GM19395 (cell line): ENCODE measurements around the gene PYGM.

Experiments used
- ATAC-seq: cut with Tn5 transposase; IDR thresholded peaks from one replicate; pipeline ENCODE4 v1.9.1; 2021; ENCODE audit warnings: mild to moderate bottlenecking, moderate library complexity; ENCODE audit not compliant: unreplicated experiment

Gene PYGM

DNA sequence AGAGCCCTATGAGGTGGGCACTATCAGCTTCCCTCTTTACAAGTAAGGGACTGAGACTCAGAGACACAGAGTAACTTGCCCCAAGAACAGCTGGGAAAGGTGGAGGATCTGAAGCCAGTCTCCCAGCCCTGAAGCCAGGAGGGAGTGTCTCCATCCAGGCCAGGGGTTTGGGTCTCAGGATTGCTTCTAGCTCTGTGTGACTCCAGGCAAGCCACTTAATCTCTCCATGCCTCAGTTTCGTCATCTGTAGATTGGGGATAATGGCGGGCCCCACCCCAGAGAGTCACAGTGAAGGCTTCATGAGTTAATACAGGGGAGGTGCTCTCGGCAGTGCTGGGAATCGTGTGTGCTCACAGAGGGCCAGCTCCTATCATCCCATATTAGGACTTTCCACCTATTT is 32.7 kb upstream of the PYGM start:
- ATAC-seq, result no peak

DNA sequence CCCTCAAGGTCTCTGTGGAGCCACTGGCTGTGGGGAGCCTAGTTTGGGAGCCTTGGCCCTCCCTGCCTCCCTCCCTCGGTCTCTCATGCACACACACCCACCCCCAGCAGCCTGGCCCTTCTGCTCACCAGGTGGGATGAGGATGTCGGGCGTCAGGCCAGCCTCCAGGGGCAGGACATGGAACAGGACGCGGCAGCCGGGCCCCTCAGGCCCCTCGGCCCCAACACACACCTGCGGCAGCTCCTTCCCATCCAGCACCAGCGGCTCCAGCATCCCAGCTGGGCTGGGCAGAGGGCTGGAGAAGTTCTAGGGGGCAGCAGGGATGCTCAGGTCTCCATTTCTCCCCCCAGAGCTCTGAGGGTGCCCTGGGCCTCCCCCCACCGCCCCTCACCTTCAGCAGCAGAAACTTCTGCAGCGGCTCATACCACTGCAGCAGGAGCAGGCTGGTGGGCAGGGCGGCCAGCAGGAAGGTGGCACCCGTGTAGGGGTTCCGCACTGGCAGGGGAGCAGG is 32.1 kb upstream of the PYGM start:
- no peak for ATAC-seq

GRCh38 chr11:64790205-64791095 is 30.7 kb upstream of the PYGM start:
- ATAC-seq, result no peak

GRCh38 chr11:64789331-64790204 is 29.8 kb upstream of the PYGM start:
- no peak for ATAC-seq

DNA sequence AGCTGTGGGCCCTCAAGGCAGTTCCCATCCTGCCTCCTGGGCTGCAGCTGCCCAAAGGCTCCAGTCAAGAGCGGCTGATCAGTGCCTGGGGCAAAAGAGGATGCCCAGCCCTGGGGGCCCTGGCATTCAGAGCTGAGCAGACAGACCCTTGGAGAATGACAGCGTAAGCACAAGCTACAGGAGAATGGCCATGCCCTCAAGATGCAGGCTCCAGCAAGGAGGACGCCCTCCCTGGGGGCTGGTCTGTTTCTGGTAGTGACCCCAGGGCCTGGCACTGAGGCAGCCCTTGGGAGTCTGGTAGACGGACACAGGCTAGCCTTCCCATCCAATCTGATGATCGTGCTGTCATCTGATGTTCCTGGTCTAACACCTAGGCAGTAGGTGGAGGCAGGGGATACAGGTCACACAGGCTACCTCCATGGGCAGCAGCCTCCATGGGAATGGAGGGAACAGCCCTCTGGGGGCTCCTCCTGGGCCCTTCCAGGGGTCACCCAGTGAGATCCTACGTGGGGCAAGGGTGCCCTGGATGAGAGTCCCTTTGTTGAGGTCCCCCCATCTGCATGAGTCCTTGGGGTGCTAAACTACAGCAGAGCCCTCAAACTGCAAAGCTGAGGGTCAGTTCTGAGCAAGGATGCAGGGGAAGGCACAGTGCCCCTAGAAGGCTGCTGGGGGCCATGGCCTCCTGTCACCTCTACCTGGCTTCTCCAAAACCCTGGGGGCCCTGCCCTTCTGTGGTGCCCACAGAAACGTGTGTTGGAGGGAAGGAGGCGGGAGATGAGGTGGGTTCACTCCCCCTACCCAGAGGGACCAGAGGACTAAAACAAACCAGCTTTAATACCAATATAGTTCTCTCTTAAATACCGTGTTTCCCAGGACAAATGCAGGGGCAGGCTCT is 28.8 kb upstream of the PYGM start:
- ATAC-seq, result no peak

GRCh38 chr11:64787526-64788320 is 27.9 kb upstream of the PYGM start:
- ATAC-seq, result no peak

DNA sequence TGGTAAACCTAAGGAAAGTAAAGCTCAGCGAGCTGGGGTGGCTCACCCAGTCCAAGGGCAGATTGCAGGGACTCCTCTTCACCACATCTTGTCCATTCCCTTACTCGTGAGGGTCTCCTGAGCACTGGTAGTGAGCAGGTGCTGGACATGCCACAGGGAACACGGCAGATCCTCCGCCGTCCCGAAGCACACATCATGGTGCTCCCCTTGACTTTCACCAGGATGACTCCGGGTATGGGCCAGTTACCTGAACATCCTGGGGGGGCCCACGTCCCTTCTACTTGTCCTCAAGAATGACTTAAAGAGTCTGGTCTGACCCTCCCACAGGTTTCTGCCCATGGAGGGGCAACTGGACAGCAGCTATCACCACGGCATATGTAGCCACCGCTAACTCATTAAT is 26.5 kb upstream of the PYGM start:
- no peak for ATAC-seq

GRCh38 chr11:64784813-64785581 is 25.2 kb upstream of the PYGM start:
- ATAC-seq, result no peak

DNA sequence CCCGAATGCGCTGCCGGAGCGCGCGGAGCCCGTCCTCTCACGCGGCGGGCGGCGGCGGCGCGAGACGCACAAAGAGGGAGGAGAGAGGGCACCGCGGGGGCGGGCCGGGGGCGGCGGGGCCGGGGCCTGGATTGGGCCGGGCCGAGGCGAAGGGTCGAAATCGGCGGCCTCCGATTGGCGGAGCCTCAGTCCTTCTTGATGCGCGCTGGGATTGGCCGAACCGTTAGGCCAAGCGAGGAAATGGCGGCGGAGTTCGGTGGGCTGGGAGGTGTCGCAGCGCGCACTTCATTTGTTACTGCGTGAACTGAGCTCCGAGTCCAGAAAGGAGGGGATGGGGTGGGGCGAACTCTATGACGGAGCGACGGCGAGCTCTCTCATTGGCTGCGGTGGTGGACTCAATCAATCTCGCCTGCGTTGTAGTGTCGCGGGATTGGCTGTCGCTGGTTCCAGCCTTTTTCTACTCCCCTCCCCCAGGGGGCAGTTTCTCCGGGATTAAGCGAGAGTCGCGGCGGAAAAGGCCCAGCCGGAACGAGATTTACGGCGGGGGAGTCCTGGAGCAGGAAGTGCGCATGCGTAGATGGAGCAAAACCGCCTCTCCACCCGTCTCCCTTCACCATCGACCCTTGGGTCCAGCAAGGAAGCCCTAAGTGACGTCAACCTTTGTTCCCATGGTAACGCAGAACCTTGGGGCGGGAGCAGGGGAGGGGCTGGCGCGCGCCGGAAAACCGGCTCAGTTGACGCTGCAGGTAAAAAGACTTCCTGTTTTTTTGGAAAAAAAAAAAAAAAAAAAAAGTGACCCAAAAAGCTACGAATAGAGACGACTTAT is 18.9 kb upstream of the PYGM start, which contains the start of gene SF1:
Gene SF1 (minus strand): TSS at position 70 of the 826 bp plus-strand sequence. CDS start 150 bp downstream, outside the sequence.
- peak; percentile 82 for ATAC-seq

GRCh38 chr11:64778223-64778472 is 18.4 kb upstream of the PYGM start:
- ATAC-seq, result no peak

DNA sequence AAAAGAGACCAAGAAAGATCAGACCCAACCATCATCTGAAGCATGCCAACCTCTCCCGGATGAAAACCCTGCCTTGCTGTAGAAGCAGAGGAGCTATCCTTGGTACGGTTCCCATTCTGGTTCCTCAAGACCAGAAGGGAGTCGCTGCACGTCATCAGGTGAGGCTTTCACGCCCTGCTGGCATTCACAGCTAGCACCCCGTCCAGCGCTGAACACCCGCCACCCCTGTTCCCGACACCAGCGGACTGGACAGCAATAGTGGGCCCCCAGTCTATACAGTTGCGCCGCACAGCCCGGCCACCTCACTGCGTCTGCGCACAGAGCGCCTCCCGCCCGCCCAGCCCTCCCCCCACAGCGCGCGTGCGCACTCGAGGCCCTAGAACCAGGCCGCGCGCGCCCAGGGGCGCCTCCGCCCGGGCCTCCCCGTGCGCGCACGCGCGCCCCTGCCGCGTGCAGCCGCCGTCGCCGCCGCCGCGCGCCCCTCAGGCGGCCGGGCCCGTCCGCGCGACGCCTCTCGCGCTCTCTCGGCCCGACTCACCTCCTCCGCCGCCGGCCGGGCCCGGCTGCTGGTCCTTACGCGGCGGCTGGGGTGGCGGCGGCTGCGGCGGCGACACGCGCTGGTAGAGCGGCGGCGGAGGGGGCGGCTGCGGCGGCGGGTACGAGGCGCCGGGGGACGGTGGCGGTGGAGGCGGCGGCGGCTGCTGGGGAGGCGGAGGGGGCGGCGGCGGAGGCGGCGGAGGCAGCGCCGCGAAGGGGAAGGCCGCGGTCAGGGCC is 17.9 kb upstream of the PYGM start:
- ATAC-seq, result no peak

GRCh38 chr11:64776875-64777274 is 17.1 kb upstream of the PYGM start:
- ATAC-seq, result no peak

DNA sequence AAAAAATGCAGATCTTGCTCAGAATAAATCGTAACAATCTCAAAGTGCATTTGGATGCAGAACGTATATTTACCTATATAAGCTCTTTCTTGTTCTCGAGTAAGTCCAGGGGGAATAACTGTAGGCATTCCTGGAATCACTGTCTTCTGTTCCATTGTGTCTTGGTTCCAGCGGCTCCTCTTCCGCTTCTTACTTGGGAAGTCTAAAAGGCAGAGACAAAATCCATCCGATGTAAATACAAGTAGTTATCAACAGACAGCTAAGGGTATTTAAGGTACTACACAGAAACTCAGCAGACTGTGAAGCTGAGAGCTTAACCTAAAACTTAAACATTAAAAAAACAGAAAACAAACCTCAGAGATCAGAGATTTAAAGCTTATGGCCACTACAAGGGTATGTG is 16.7 kb upstream of the PYGM start:
- ATAC-seq, result no peak

GRCh38 chr11:64774144-64774543 is 14.4 kb upstream of the PYGM start:
- ATAC-seq, result no peak

GRCh38 chr11:64772303-64773018 is 12.7 kb upstream of the PYGM start:
- no peak for ATAC-seq

GRCh38 chr11:64771861-64772260 is 12.1 kb upstream of the PYGM start:
- no peak for ATAC-seq

GRCh38 chr11:64770120-64770519 is 10.3 kb upstream of the PYGM start:
- ATAC-seq, result no peak
